GM13977 (cell line): Measurements from ENCODE around the gene MCRIP2.

Experiments
- DNase-seq: peaks from one replicate; pipeline ENCODE4 v3.0.0; 2012; ENCODE audit warnings: low spot score
- CTCF ChIP-seq: IDR thresholded peaks from 2 replicates; pipeline ENCODE4 v1.5.1; 2012; ENCODE audit warnings: mild to moderate bottlenecking, control low read depth; ENCODE audit not compliant: insufficient read depth; ENCODE audit errors: extremely low read depth, missing control alignments
- in situ Hi-C: fragments of 300-500 bp; cut with MboI; formaldehyde crosslinking; loops from one replicate; pipeline ENCODE4 v1.12.0; 2022; ENCODE audit warnings: low sequenced_read_pairs, low pct_unique_long_range_greater_than_20kb, mixed read lengths, inconsistent platforms; ENCODE audit not compliant: unreplicated experiment

Gene MCRIP2

GRCh38 chr16:681746-682427 lies 40.3 kb downstream of the MCRIP2 start:
- no peak for TF ChIP-seq CTCF
- DNase-seq = no peak
- in situ Hi-C loops = no loop called here

DNA sequence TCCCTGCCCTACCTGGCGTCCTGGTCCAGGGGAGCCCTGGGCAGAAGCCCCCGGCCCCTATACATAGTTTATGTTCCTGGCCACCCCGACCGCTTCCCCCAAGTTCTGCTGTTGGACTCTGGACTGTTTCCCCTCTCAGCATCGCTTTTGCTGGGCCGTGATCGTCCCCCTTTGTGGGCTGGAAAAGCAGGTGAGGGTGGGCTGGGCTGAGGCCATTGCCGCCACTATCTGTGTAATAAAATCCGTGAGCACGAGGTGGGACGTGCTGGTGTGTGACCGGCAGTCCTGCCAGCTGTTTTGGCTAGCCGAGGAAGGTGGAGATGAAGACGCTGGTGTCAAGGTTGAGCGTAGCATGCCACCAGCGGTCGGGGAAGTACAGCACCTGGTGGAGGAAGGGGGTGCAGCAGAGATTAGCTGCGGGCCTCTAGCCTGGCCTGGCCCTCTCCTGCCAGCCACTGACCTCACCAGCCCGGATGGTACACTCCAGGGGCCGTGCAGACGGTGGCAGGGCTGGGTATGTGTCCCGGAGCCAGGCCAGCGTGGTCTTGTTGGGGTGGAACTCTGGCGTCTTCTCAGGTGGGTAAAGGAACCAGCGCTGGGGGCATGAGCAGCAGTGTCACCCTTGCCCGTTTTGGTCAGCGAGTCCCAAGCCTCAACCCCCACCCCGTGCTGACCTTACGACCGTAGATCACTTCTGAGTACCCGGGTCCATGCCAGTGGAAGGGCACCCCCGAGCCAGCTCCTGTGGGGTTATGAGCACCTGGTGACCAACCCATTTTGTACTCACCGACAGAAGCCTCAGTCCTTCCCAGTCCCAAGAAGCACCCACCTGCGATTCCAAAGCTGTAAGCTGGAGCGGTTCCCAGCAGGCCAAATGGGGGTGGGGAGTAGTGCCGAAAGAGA lies 41.1 kb downstream of the MCRIP2 start:
- in situ Hi-C loops = no loop called here
- no peak for DNase-seq

DNA sequence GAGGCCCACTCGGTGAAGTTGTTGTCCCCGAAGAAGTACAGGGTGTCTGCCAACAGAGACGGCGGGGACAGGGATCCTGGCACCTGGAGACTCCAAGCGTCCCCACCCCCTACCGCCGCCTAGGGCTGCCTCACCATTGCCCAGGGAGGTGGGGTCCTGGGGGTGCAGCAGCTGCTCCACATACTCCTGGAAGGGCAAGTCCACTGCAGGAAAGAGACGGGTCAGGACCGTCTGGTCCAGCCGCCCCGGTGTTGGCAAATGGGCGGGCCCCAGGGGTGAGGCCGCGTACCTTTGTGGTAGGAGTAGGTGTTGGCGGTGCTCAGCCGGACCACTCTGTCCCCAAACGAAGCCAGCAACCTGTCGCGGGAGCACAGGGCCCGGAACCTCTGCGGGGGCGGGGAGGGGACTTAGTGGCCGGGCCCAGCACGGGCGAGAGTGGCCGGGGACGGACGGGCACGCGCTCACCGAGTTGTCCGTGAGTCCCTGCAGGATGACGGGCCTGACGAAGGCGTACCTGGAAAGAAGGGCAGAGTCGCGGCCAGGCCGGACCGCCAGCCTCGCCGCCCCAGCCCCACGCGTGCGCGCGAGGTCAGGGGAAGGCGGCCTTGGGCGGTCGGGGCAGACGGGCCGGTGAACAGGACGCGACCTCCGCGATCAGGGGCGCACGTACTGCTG lies 41.9 kb downstream of the MCRIP2 start:
- DNase-seq = no peak
- in situ Hi-C loops = no loop called here
- no peak for TF ChIP-seq CTCF

More for the DNA sequence above, 41.1 kb downstream of the MCRIP2 start:
- TF ChIP-seq CTCF = no peak

DNA sequence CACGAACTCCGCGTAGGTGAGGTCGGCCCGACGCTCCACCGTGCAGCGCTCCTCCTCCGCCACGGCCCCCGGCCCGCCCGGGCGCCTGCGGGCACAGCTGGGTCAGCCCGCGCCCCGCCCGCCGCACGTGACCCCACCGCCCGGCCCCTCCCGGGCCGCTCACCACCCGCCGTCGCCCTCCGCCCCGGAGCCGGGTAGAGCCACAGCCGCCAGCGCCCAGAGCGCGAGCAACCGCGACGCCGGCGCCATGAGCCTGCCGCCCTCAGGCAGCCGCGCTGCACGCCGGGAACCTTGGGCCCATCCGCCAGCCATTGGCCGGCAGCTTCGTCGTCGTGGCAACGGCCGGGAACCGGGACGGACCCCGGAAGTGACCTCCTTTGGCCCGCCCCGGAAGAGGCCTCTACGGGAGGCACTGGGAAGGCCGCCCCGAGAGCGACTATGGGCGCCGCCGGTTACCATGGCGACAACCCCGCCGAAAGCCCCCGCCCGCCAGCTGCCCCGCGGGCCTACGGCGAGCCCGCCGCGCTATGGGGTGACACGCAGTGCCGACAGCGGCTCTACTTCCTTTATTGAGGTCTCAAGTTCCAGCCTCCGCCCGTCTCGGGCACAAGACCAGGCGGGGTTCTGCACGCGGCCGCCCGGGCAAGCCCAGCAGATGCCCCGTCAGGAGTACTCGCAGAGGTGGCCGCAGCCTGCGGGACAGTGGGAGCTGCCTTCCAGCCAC lies 42.6 kb downstream of the MCRIP2 start, which contains the start of gene JMJD8:
Gene JMJD8, minus strand, starts transcription at position 264 of the 724 bp plus-strand sequence. Its CDS starts 15 bp downstream, at position 249.
- in situ Hi-C loops = no loop called here
- peak; percentile 99 for DNase-seq
- no peak for TF ChIP-seq CTCF

DNA sequence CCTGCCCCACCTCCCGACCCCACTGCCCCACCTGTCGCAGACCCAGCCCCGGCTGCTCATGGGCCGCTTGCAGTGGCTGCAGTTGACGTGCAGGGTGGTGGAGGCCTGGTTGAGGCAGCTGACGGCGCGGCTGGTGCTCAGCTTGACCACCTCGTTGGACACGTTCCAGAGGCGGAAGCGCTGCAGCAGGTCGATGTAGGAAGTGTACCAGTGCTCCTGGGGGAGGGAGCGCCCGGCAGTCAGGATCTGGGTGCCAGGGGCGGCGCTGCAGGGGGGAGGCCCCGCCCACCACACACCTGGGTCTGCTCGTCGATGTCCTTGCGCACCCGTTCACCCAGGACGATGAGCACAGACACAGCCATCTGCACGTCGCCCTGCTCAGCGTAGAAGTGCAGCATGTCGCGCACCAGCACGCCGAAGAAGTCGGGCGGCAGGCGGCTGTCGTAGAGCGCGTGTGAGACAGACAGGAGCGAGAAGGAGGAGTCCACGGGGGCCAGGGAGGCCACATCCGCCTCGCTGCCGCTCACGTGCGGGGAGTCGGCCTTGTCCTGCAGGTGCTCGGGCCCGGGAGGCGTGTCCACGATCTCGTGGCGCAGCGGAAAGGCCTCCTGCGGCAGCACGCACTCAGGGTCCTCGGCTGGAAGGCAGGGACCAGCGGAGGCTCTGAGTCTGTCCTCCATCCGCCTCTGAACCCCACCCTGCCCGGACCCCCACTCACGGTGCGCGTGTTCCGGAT lies 43.5 kb downstream of the MCRIP2 start:
- no peak for TF ChIP-seq CTCF
- in situ Hi-C loops = no loop called here
- no peak for DNase-seq
